Right ventricle myocardium inferior (tissue), 1 donor: ENCODE data around the gene RAB11FIP5. TPM values are rescaled to one million over a fixed set of nuclear protein-coding genes. Genes with fewer than 3 reads are reported as not detected.

Source experiments
- ATAC-seq: fragments of 200-7000 bp; cut with Tn5 transposase; one replicate; pipeline ENCODE4 v1.9.1; 2020; ENCODE audit warnings: mild to moderate bottlenecking, moderate library complexity
- DNase-seq: peaks from one replicate; pipeline ENCODE4 v3.0.0; 2021; ENCODE audit errors: missing footprints
- intact Hi-C: fragments of 100-400 bp; cut with DNase I; formaldehyde crosslinking; loops from one replicate; pipeline ENCODE4 v1.11.0; 2022
- total RNA-seq: library from RNA; stranded (reverse); fragmentation: NEBNext Ultra II Directional; extraction: Animal tissue kit (Norgen Biotek cat#: 25700); gene quantifications from one replicate; pipeline ENCODE4 v1.2.1, GENCODE V29; 2021
- donor health status: DM: no; HTN: yes; CAD: no; lungs with severe emphysema.

The RAB11FIP5 gene
- total RNA-seq, 1 donor from 2014 or later, result 19.0 TPM

- intact Hi-C loops, result no loop called here
- DNase-seq (no peak), ATAC-seq (no peak)
Observed at GRCh38 chr2:73053316-73054114, 59.2 kb downstream of the RAB11FIP5 start.

GRCh38 chr2:73050121-73050545 lies 62.6 kb downstream of the RAB11FIP5 start:
- intact Hi-C loops, result no loop called here
- DNase-seq (no peak), ATAC-seq (no peak)

GRCh38 chr2:73043929-73044832 lies 68.6 kb downstream of the RAB11FIP5 start:
- intact Hi-C loops, result no loop called here
- DNase-seq, result no peak
- ATAC-seq, result no peak

- intact Hi-C loops, result no loop called here
- ATAC-seq (no peak), DNase-seq (no peak)
Observed at GRCh38 chr2:73043276-73043675, 69.5 kb downstream of the RAB11FIP5 start.

- ATAC-seq (no peak), DNase-seq (no peak)
- intact Hi-C loops, result no loop called here
Observed at GRCh38 chr2:73037947-73038585, 74.7 kb downstream of the RAB11FIP5 start.

- DNase-seq, result peak; percentile 68
- no peak for ATAC-seq
- intact Hi-C loops, result no loop called here
Observed at GRCh38 chr2:73036766-73037165, 76.0 kb downstream of the RAB11FIP5 start.

- intact Hi-C loops, result no loop called here
- ATAC-seq, result no peak
- DNase-seq, result peak; percentile 70
Observed at GRCh38 chr2:73035899-73036711, 76.6 kb downstream of the RAB11FIP5 start.

- intact Hi-C loops, result no loop called here
- no peak for ATAC-seq
- no peak for DNase-seq
Observed at GRCh38 chr2:73034661-73035375, 77.9 kb downstream of the RAB11FIP5 start.

- ATAC-seq (no peak), DNase-seq (no peak)
- intact Hi-C loops, result no loop called here
Observed at GRCh38 chr2:73033766-73034381, 78.9 kb downstream of the RAB11FIP5 start.

- intact Hi-C loops, result no loop called here
- no peak for DNase-seq
- no peak for ATAC-seq
Observed at GRCh38 chr2:73033142-73033765, 79.5 kb downstream of the RAB11FIP5 start.

- intact Hi-C loops, result no loop called here
- DNase-seq (no peak), ATAC-seq (no peak)
Observed at GRCh38 chr2:73032702-73033097, 80.0 kb downstream of the RAB11FIP5 start.

GRCh38 chr2:73031725-73032701 lies 80.7 kb downstream of the RAB11FIP5 start:
- intact Hi-C loops, result no loop called here
- ATAC-seq (no peak), DNase-seq (no peak)

GRCh38 chr2:73031095-73031678 lies 81.6 kb downstream of the RAB11FIP5 start:
- no peak for ATAC-seq
- no peak for DNase-seq
- intact Hi-C loops, result no loop called here

GRCh38 chr2:73028841-73029240 lies 83.9 kb downstream of the RAB11FIP5 start:
- no peak for ATAC-seq
- intact Hi-C loops, result no loop called here

GRCh38 chr2:73027340-73027739 lies 85.4 kb downstream of the RAB11FIP5 start:
- intact Hi-C loops, result no loop called here
- no peak for DNase-seq
- ATAC-seq, result no peak

More at GRCh38 chr2:73028841-73029240, 83.9 kb downstream of the RAB11FIP5 start:
- no peak for DNase-seq

GRCh38 chr2:73023497-73023896 lies 89.3 kb downstream of the RAB11FIP5 start:
- intact Hi-C loops, result no loop called here
- no peak for ATAC-seq

More at GRCh38 chr2:73023497-73023896, 89.3 kb downstream of the RAB11FIP5 start:
- no peak for DNase-seq
